Adrenal gland (tissue), 5 donors: ENCODE data around the gene LARGE1.

ENCODE experiments used
- CTCF ChIP-seq, 6 experiments: fragments of 450-650 bp in 4 of 6; fragments of 200-600 bp in 2 of 6; sonication (generic) in 1 of 6; IDR thresholded peaks; 1 replicate in 5 of 6; 2 replicates in 1 of 6; pipeline versions ENCODE4 v1.5.1 to v1.8.0; 2016 to 2021; ENCODE audit warnings: antibody characterized with exemption in 6 of 6, mild to moderate bottlenecking in 2 of 6, moderate library complexity in 1 of 6
- POLR2A ChIP-seq, 2 donors: fragments of 450-650 bp; IDR thresholded peaks; one replicate each; pipeline ENCODE4 v1.6.1; 2017; ENCODE audit warnings: antibody characterized with exemption in 2 of 2, mild to moderate bottlenecking in 2 of 2, moderate library complexity in 1 of 2
- donor health status: DM: no; HTN: no; CAD: no.

- TF ChIP-seq POLR2A (IDR thresholded peaks at IDR 0.05) (no peak), CTCF (IDR thresholded peaks at IDR 0.05) (no peak)
Observed at GRCh38 chr22:33357981-33358399, 562.3 kb downstream of the LARGE1 start.
